ENCODE results near the gene RCAN3. TPM values are rescaled to one million over a fixed set of nuclear protein-coding genes. Genes with fewer than 3 reads are reported as not detected.

The RCAN3 gene
- total RNA-seq, 6 experiments from 2014 or later = 11.9 to 14.5 (median 12.9) TPM

- no peak overlapping the region for H3K27ac Mint-ChIP-seq
- no peak overlapping the region for H3K4me3 Mint-ChIP-seq
- H3K27me3 Mint-ChIP-seq (ENCODE audit: insufficient read depth) = peaks cover 52% of the 10 kb centered on the region
- TF ChIP-seq CTCF (IDR thresholded peaks at IDR 0.05) = no peak
- DNase-seq = no peak
- H3K9me3 Mint-ChIP-seq = peaks cover 6% of the 10 kb centered on the region
- H3K36me3 Mint-ChIP-seq (ENCODE audit: low read depth) = peaks cover 5% of the 10 kb centered on the region; the same call in 1 of the 2 replicates
- H3K4me1 Mint-ChIP-seq (ENCODE audit: low read depth) = no peaks in the 10 kb centered on the region; the same call in 1 of the 2 replicates
These were observed 83.5 kb downstream of the RCAN3 start for GRCh38 chr1:24586119-24586518.

DNA sequence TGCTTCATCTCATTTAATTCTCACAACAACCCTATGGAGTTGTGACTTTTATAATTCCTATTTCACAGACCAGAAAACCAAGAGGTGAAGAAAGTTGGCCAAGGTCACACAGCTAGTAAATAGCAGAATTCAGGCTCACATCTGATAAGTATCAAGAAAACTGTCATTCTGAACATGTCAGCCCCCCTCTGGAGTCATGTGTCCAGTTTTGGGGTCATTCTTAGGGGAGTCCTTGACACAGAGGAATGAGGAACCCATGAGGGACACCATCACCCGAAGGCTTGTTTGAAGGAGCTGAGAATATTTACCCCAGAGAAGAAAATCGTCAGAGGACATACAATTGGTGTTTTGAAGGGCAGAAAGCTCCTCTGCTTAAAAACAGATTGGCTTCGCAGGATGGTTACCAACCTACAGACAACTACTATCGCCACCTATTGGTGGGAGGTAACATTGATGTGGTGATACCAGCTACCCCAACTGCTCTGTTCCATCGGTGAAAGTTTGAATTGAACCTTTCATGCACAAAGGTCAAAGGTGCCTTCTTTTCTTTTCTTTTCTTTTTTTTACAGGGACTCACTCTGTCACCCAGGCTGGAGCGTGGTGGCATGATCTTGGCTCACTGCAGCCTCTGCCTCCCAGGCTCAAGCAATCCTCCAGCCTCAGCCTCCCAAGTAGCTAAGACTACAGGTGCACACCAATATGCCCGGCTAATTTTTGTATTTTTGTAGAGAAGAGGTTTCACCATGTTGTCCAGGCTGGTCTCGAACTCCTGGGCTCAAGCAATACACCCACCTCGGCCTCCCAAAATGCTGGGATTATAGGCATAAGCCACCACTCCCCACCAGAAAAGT, 84.6 kb downstream of the RCAN3 start:
- peaks cover 3% of the 10 kb centered on the region; the same call in 1 of the 2 replicates for H3K36me3 Mint-ChIP-seq (ENCODE audit: low read depth)
- H3K4me3 Mint-ChIP-seq = no peak overlapping the region
- H3K27ac Mint-ChIP-seq = no peak overlapping the region
- TF ChIP-seq CTCF (IDR thresholded peaks at IDR 0.05) = peak; percentile 87
- peak; percentile 53 for DNase-seq
- no peaks in the 10 kb centered on the region; the same call in 1 of the 2 replicates for H3K4me1 Mint-ChIP-seq (ENCODE audit: low read depth)
- peaks cover 3% of the 10 kb centered on the region for H3K9me3 Mint-ChIP-seq
- H3K27me3 Mint-ChIP-seq (ENCODE audit: insufficient read depth) = peaks cover 50% of the 10 kb centered on the region

GRCh38 chr1:24588573-24588972, 85.9 kb downstream of the RCAN3 start:
- H3K4me3 Mint-ChIP-seq = no peak overlapping the region
- H3K4me1 Mint-ChIP-seq (ENCODE audit: low read depth) = no peaks in the 10 kb centered on the region; the same call in 1 of the 2 replicates
- H3K36me3 Mint-ChIP-seq (ENCODE audit: low read depth) = no peaks in the 10 kb centered on the region
- DNase-seq = no peak
- H3K9me3 Mint-ChIP-seq = no peaks in the 10 kb centered on the region
- peaks cover 41% of the 10 kb centered on the region for H3K27me3 Mint-ChIP-seq (ENCODE audit: insufficient read depth)
- no peak overlapping the region for H3K27ac Mint-ChIP-seq
- no peak for TF ChIP-seq CTCF (IDR thresholded peaks at IDR 0.05)

DNA sequence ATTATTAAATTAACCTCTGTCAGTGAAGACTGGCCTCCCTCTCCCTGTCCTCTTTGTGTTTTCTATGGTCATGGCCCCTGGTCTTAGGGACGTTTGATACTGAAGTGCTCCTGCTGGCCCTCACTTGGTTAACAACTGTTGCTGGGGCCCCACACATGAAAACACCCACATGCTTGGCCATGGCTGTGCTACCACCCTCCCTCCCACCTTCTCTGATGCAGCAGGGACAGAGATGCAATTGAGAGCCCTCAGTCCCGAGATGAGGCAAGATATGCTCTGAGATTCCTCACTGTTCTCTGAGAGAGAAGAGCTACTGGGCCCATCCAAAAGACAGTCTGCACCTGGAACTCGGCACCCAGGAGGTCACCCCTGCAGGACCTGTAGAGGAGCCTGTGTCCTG, 86.6 kb downstream of the RCAN3 start:
- H3K27me3 Mint-ChIP-seq (ENCODE audit: insufficient read depth) = peaks cover 35% of the 10 kb centered on the region
- no peak overlapping the region for H3K27ac Mint-ChIP-seq
- H3K4me3 Mint-ChIP-seq = no peak overlapping the region
- no peak for TF ChIP-seq CTCF (IDR thresholded peaks at IDR 0.05)
- H3K36me3 Mint-ChIP-seq (ENCODE audit: low read depth) = no peaks in the 10 kb centered on the region
- H3K9me3 Mint-ChIP-seq = no peaks in the 10 kb centered on the region
- no peaks in the 10 kb centered on the region; the same call in 1 of the 2 replicates for H3K4me1 Mint-ChIP-seq (ENCODE audit: low read depth)
- no peak for DNase-seq

Other genes with a start within 250 kb of the RCAN3 start
- gene GRHL3, start 183.5 kb upstream of the RCAN3 start, total RNA-seq (2021; fragmentation: NEBNext Ultra II Directional; extraction: Animal tissue kit (Norgen Biotek cat#: 25700)) = not detected
- gene STPG1, start 89.1 kb upstream of the RCAN3 start, total RNA-seq (2021; fragmentation: NEBNext Ultra II Directional; extraction: Animal tissue kit (Norgen Biotek cat#: 25700)) = 10 to 100 TPM in 5 of 6 experiments, 1 to 10 TPM in 1; 8.8 to 13.0 (median 11.0) TPM
- 100 to 1,000 TPM in 4 of 6 experiments, 10 to 100 TPM in 2; 97.8 to 164 (median 107) TPM for gene NIPAL3, start 87.0 kb upstream of the RCAN3 start, total RNA-seq (2021; fragmentation: NEBNext Ultra II Directional; extraction: Animal tissue kit (Norgen Biotek cat#: 25700))
- not detected for gene NCMAP, start 53.3 kb downstream of the RCAN3 start, total RNA-seq (2021; fragmentation: NEBNext Ultra II Directional; extraction: Animal tissue kit (Norgen Biotek cat#: 25700))
- 100 to 1,000 TPM; 118 to 149 (median 134) TPM for gene SRRM1, start 140.5 kb downstream of the RCAN3 start, total RNA-seq (2021; fragmentation: NEBNext Ultra II Directional; extraction: Animal tissue kit (Norgen Biotek cat#: 25700))
- gene CLIC4, start 242.6 kb downstream of the RCAN3 start, total RNA-seq (2021; fragmentation: NEBNext Ultra II Directional; extraction: Animal tissue kit (Norgen Biotek cat#: 25700)) = 100 to 1,000 TPM; 517 to 729 (median 548) TPM

All from HFFc6 (cell line).